Left ventricle myocardium inferior (tissue), 1 donor: ENCODE data around the gene DTNA. TPM values are rescaled to one million over a fixed set of nuclear protein-coding genes. Genes with fewer than 3 reads are reported as not detected.

Experiments
- DNase-seq: peaks from one replicate; pipeline ENCODE4 v3.0.0-alpha.2; 2020
- H3K27ac ChIP-seq: fragments of 200-600 bp; replicated peaks from 2 replicates; pipeline ENCODE4 v1.8.0; 2021
- H3K27me3 ChIP-seq: fragments of 200-600 bp; 2 replicates; pipeline ENCODE4 v1.8.0; 2021; ENCODE audit warnings: low read depth
- H3K36me3 ChIP-seq: fragments of 200-600 bp; 2 replicates; pipeline ENCODE4 v1.8.0; 2021
- H3K4me1 ChIP-seq: fragments of 200-600 bp; 2 replicates; pipeline ENCODE4 v1.8.0; 2021
- H3K4me3 ChIP-seq: fragments of 200-600 bp; 2 replicates; pipeline ENCODE4 v1.8.0; 2021; ENCODE audit warnings: mild to moderate bottlenecking, moderate library complexity
- H3K9me3 ChIP-seq: fragments of 200-600 bp; replicated peaks from 2 replicates; pipeline ENCODE4 v1.8.0; 2021
- intact Hi-C: fragments of 100-400 bp; cut with micrococcal nuclease; formaldehyde crosslinking; loops from one replicate; pipeline ENCODE4 v1.11.0; 2022
- total RNA-seq: library from RNA; stranded (reverse); fragmentation: NEBNext Ultra II Directional; extraction: Animal tissue kit (Norgen Biotek cat#: 25700); gene quantifications from one replicate; pipeline ENCODE4 v1.2.1, GENCODE V29; 2021
- TF ChIP-seq, protein P1 (sequence below): fragments of 200-600 bp; IDR thresholded peaks from 2 replicates; pipeline ENCODE4 v1.8.0; 2021; ENCODE audit warnings: antibody characterized with exemption, mild to moderate bottlenecking, borderline replicate concordance
- donor health status: DM: no; HTN: yes; CAD: no; lungs with severe emphysema.

The DTNA gene
- total RNA-seq, 1 donor from 2014 or later, result 167 TPM

DNA sequence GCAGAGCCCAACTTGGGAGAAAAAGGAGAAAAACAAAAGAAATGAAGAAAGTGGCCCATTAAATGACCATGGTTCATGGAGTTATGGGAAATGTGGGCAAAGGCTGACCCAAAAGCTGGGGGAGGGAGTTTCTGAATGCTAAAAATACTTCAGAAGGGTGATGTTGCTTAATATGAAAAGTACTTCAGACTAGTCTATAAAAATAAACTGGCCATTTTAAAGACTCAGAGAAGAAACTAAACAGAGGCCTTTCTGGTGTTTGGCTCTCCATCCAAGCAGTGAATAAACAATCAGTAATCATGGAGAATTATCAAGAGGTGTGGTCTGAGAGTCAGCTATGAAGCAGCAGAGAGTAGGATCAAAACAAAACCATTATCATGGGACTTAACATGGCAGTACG lies 170.3 kb downstream of the DTNA start:
- Histone ChIP-seq H3K27me3 (no peaks in the 10 kb centered on the region), H3K4me1 (peaks cover 20% of the 10 kb centered on the region), H3K27ac (peak overlapping the region; percentile 76), H3K4me3 (no peak overlapping the region), H3K36me3 (peaks cover 31% of the 10 kb centered on the region), H3K9me3 (no peaks in the 10 kb centered on the region)
- TF ChIP-seq, protein P1, sequence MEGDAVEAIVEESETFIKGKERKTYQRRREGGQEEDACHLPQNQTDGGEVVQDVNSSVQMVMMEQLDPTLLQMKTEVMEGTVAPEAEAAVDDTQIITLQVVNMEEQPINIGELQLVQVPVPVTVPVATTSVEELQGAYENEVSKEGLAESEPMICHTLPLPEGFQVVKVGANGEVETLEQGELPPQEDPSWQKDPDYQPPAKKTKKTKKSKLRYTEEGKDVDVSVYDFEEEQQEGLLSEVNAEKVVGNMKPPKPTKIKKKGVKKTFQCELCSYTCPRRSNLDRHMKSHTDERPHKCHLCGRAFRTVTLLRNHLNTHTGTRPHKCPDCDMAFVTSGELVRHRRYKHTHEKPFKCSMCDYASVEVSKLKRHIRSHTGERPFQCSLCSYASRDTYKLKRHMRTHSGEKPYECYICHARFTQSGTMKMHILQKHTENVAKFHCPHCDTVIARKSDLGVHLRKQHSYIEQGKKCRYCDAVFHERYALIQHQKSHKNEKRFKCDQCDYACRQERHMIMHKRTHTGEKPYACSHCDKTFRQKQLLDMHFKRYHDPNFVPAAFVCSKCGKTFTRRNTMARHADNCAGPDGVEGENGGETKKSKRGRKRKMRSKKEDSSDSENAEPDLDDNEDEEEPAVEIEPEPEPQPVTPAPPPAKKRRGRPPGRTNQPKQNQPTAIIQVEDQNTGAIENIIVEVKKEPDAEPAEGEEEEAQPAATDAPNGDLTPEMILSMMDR, result no peak
- DNase-seq, result no peak
- intact Hi-C loops, result no loop called here

DNA sequence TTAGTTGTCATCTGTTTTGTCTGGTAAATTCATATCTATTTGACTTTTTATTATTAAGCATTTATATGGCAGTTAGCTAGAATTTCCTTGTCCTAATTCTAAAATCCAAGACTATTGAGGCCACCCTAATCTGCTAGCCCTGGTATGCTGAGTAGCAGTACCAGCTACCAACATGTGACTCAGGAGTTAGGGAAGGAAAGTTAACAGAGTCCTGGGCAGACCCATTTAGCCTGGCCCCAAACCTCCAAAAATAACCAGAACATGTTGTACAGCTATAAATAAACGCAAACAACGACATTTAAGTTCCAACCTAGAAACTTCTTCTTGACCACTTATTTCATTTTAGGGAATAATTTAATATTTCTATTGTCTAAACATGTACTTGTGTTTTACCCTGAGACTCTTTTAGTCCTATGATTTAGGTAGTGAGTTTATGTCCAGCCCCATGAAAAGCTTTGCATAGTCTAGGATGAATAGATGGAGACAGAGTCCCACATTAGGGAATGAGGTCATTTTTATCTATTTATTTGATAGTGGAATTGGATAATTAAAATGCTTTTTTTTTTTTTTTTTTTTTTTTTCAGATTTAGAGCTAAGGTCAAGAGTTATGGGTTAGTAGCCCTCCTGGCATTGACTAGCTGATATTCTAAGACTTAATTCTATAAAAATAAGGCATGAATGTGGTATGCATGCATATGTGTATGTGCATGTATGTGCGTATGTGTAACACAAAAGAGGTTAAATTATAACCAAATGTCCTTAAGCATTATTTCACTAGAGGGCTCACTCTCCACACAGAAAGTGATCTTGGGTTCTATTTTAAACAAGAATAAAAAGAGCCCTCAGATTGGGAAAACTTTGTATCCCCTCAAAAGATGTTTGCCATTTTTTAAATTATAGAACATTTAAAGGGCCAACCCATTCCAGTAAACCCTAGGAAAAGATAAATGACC lies 171.1 kb downstream of the DTNA start:
- Histone ChIP-seq H3K27me3 (no peaks in the 10 kb centered on the region), H3K27ac (peak overlapping the region; percentile 76), H3K4me1 (peaks cover 20% of the 10 kb centered on the region), H3K36me3 (peaks cover 34% of the 10 kb centered on the region), H3K4me3 (no peak overlapping the region), H3K9me3 (no peaks in the 10 kb centered on the region)
- TF ChIP-seq, protein P1, result peak; percentile 37
- intact Hi-C loops, result no loop called here
- DNase-seq, result no peak

DNA sequence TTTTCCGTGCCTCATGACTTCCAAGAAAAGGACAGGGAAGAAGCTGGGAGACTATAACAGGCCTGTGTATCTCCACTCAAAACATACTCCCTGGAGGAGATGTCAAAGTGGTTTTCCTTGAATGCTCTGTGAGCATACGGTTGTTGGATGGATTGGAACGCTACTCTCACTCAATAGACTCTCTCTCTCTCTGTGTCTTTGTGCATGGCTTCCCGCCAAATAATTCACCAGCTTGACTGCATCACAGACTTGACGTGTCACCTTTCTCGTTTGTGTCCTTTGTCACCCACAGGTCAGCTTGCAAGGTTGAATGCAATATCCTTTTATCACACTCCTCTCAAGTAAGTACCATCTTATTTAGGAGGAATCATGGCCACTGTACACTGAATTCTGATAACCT lies 174.3 kb downstream of the DTNA start:
- H3K9me3 ChIP-seq, result no peaks in the 10 kb centered on the region
- no peak overlapping the region for H3K4me3 ChIP-seq
- H3K36me3 ChIP-seq, result peaks cover 28% of the 10 kb centered on the region
- intact Hi-C loops, result no loop called here
- TF ChIP-seq, protein P1, result no peak
- no peak for DNase-seq
- no peak overlapping the region for H3K27ac ChIP-seq
- H3K27me3 ChIP-seq, result no peaks in the 10 kb centered on the region
- peaks cover 20% of the 10 kb centered on the region for H3K4me1 ChIP-seq

DNA sequence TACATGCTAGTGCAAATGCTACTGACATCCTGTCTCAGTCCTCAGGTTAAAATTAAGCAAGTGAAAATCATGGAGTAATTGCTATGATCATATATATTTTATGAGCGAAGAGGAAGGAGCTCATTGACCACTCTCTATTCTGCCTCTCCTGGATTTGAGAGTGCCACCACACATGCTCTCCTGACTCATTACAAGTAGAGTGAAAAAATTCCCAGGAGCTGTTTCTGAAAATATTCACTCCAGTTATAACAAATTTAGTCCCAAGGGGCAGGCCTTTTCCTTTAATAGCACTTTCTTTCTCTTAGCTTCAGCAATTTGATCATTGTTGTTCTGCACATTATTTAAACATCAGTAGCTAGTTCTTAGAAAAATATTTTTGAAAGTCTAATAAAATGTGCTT lies 176.1 kb downstream of the DTNA start:
- peaks cover 8% of the 10 kb centered on the region for H3K4me1 ChIP-seq
- H3K9me3 ChIP-seq, result no peaks in the 10 kb centered on the region
- H3K27me3 ChIP-seq, result no peaks in the 10 kb centered on the region
- intact Hi-C loops, result no loop called here
- H3K27ac ChIP-seq, result no peak overlapping the region
- H3K4me3 ChIP-seq, result no peak overlapping the region
- TF ChIP-seq, protein P1, result no peak
- H3K36me3 ChIP-seq, result peaks cover 33% of the 10 kb centered on the region
- no peak for DNase-seq

DNA sequence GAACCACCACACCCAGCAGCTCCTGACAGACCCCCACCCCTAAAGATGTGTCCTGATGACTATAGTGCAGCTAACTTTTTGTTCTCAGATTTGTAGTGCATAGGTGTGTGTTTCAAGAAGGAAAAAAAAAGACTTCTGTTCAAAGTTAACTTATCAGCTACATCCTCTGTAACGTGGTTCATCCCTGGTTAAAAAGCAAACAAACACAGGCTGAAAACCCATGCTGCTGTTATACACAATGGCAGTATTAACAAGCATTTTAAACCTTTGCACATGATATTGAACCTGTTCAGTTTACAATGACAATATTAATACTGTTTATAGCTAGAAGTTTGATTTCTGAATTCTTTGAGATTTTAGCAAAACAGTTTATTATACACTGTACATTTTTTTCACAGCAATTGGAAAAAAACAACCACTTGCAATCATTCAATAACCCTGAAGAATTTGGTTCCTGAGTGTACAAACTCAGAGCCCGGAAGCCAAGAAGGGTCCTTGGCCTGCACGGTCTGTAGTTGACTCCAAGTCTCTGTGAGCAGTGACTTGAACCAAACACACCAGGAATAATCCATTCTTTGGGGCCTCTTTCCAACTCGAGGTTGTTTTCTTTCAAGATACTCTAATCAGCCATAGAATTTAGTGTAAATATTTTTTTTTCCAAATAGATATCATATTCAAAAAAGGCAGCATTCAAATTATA lies 177.9 kb downstream of the DTNA start:
- intact Hi-C loops, result no loop called here
- Histone ChIP-seq H3K36me3 (peaks cover 31% of the 10 kb centered on the region), H3K9me3 (peaks cover 3% of the 10 kb centered on the region)

More for the DNA sequence above, 177.9 kb downstream of the DTNA start:
- Histone ChIP-seq H3K27ac (no peak overlapping the region), H3K4me1 (no peaks in the 10 kb centered on the region), H3K4me3 (no peak overlapping the region), H3K27me3 (no peaks in the 10 kb centered on the region)
- DNase-seq, result no peak
- TF ChIP-seq, protein P1, result no peak
